HG02763 (cell line): ENCODE measurements around the gene CFAP300.

Experiments used
- ATAC-seq: cut with Tn5 transposase; IDR thresholded peaks from one replicate; pipeline ENCODE4 v1.9.1; 2021; ENCODE audit warnings: mild to moderate bottlenecking, moderate library complexity; ENCODE audit not compliant: unreplicated experiment

The CFAP300 gene

GRCh38 chr11:102071497-102072472, 24.5 kb downstream of the CFAP300 start:
- ATAC-seq = no peak

DNA sequence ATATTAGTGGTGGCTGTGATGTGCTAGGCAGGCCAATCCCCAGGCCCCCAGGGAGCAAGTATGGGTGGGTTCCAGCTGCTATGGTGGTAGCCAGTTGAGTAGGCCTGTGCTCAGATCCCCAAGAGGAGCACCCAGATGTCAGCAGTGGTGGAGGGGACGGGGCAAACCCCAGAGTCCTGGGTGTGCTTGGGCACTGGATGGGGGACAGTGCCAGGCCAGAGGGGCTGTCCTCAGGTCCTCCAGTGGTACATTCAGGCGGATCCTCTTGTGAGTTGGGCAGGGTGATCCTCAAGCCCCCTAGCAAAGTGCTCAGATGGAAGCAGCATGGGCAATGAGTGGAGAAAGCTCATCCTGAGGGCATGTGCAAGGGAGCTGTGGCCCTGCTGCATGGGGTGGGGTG, 26.0 kb downstream of the CFAP300 start:
- ATAC-seq = no peak

GRCh38 chr11:102079625-102080024, 32.4 kb downstream of the CFAP300 start:
- ATAC-seq = no peak

GRCh38 chr11:102081313-102081712, 34.1 kb downstream of the CFAP300 start:
- no peak for ATAC-seq

DNA sequence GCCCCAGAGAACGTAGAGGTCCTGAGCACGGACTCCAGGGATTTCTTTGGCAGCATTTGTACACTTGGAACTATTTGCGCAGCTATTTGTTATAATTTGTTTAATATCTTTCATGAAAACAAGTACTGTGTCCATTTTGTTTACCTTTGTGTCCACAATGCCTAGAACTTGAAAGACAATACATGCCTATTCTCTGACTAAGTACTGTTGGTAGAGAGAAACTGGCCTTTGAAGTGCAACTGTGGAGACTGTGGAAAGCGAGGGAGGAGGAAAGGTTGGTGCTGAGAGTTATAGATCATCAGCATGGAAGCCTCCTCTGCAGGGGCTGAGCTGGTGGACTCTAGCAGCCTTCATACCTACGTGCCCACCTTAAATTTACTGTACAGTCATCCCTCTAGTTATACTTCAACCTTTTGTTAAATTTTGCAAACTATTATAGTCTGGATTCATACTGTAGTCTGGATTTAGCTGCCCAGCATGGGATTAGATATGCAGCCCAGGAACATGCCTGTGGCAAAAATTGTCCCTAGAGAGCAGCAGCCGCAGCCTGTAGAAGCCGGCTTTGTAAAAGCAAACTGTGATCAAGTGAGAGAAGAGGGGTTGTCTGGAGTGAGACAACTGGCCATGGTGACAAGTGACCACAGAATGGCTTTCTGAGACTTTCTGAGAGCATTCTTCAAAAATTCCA, 38.8 kb downstream of the CFAP300 start:
- ATAC-seq = no peak

- ATAC-seq = no peak
Measured at GRCh38 chr11:102097186-102097585, 49.9 kb downstream of the CFAP300 start.

- ATAC-seq = no peak
Measured at GRCh38 chr11:102099755-102100154, 52.5 kb downstream of the CFAP300 start.

GRCh38 chr11:102108734-102109440, 61.6 kb downstream of the CFAP300 start:
- no peak for ATAC-seq

- ATAC-seq = peak; percentile 73
Measured at GRCh38 chr11:102109896-102110760, 62.9 kb downstream of the CFAP300 start, which contains the start of gene YAP1. TSS of gene YAP1 (plus strand) at chr11:102110447. CDS start at chr11:102110849, 402 bp downstream.

DNA sequence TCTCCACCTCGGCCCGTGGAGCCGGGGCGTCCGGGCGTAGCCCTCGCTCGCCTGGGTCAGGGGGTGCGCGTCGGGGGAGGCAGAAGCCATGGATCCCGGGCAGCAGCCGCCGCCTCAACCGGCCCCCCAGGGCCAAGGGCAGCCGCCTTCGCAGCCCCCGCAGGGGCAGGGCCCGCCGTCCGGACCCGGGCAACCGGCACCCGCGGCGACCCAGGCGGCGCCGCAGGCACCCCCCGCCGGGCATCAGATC, 63.4 kb downstream of the CFAP300 start:
- no peak for ATAC-seq

DNA sequence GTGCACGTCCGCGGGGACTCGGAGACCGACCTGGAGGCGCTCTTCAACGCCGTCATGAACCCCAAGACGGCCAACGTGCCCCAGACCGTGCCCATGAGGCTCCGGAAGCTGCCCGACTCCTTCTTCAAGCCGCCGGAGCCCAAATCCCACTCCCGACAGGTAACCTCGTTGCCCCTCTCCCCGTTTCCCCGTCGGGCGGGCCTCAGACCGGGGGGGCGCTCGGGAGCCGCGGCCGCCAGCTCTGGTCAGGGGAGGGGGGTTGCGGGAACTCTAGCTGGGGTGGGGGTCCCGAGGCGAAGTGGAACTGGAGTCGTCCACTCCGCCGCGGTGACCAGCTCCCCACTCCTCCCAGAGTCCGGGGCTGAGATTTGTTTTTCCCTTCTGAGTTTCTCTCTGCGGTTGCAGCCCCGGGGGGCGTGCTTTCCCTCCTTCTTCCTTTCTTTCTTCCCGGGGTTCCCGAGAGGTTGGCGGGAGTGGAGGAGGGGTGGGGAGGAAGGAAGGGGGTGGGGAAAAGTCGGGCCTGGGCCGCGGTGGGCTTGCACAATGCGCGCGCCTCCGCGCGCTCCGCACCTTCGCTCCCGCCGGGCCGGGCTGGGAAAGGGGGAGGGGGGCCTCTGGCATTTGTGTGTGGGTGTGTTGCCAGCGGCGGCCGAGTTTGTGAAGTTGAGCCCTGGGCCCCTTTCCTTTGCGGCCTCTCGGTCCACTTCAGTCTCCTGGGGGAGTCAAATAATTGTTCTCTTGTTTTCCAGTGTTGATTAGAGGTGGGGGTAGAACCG, 64.0 kb downstream of the CFAP300 start:
- no peak for ATAC-seq

GRCh38 chr11:102111787-102112508, 64.7 kb downstream of the CFAP300 start:
- no peak for ATAC-seq

DNA sequence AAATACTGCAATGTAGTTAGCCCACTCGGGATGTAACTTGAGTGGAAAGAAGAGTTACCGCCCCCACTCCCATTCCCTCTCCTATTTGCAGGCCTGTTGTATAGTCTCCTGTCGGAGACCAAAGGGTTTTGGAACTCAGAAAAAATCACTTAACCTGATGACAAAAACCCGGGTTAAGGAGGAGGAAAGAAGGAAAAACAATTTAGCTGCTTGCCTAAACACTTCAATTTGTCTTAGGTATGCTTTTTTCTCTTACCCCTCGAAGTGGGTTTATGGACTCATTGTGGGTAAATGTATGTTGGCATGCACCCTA, 65.2 kb downstream of the CFAP300 start:
- no peak for ATAC-seq

- ATAC-seq = no peak
Measured at GRCh38 chr11:102114032-102114431, 66.8 kb downstream of the CFAP300 start.

DNA sequence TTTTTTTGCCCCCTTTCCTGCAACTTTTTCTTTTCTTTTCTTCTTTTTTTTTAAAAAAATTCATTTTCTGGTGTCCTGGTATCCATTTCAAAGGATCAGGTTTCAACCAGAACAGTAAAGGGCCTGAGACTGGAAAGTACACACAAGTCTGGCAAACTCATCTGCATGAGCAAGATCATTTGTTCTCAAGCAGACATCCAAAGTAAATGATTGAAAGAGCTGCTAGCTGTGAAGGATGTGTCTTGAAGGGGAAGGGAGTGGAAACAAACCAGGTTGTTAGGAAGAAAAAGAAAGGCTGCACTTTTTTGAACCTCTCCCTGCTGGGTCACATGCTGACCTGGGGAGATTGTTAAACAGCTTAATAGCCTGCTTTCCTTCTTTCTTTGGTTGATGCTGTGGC, 68.3 kb downstream of the CFAP300 start:
- no peak for ATAC-seq

DNA sequence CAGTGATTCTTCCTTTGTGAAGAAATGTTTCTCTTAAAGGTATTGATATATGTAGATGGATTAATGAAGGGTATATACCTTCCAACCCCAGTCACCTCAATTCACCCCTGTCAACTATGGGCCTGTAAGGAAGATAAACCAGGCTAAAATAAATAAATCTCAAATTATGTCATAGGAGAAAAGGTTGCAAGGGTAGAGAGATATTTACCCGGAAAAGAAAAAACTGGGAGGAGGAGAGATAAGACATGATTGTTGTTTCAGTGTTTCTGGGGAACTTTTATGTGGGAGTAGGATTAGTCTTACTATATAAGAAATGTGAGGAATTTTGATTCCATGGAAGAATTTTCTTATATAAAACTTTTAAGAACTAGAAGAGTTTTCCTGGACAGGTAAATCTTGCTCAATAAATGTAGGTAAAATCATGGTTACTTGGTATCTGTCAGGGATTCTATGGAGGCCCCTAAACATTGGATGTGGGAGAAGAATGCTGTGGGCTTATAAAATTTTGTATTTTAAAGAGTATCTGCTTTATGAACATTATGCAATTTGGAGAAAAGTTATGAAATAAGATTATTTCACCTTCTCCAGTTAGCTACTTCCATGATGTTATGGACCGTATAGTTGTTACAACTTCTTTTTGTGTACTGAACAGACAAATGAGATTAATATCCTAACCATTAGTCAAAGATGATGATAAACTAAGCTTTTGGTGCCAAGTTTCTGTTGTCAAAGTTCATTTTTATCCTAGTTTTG, 69.4 kb downstream of the CFAP300 start:
- no peak for ATAC-seq

DNA sequence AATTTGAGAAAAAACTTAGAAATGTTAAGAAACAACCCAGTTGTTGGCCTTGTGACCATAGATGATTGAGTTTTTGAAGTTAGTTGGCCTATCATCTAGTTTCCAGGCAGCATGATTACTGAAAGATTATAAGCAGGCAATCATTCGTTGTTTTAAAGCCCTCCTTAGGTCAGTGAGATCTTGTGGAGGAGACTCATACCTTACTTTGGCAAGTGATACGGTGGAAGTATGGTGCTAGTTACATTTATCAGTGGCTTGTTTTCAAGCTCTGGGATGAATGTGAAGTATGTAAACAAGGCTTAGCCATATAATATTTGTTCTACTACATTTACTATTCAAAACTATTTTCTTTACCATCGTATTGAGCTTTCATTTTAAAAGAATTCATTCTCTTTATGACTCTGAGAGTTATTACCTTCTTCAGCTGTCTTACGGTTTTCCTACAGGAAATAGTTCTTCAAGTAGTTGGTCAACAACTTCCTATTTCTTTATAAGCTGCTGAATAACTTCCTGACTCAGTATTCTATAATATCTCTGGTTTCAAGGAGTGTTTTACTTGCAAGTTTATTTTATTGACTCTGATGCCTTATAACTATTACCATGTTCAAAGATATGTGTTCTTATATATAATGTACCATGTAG, 70.4 kb downstream of the CFAP300 start:
- no peak for ATAC-seq

DNA sequence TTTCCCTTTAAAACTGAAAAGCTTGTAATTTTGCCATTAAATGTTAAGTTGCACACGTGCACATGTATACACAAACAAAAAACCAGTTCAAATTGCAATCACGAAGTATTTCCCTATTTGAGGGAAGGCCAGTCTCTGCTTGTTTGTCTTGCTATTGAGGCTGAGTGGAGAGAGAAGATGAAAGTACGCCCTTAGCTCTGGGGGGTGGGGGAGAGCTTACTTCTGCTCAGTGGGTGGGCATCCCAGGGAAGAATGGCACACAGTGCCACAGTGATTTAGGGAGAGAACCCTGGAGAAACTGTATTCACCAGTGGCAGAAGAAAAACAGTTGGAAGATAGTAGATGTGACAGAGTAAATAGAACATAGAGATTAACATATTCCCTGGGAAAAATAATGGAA, 71.7 kb downstream of the CFAP300 start:
- no peak for ATAC-seq
